Measurements from ENCODE around the gene ZNF214. TPM values are rescaled to one million over a fixed set of nuclear protein-coding genes. Genes with fewer than 3 reads are reported as not detected.
"Not testable (repeated sequence)": the region's sequence is repeated elsewhere in the genome, so short reads cannot be mapped to it uniquely, and the experiment has no call there.

Gene ZNF214
- total RNA-seq, 4 donors from 2014 or later = 2.9 to 23.8 (median 4.7) TPM

GRCh38 chr11:6962673-6963072 is 57.5 kb downstream of the ZNF214 start:
- Histone ChIP-seq H3K4me1 (no peaks in the 10 kb centered on the region), H3K27me3 (no peaks in the 10 kb centered on the region)
- intact Hi-C loops (cut with DNase I; ENCODE audit: low total_unique reads) = no loop called here

GRCh38 chr11:6962141-6962540 is 58.0 kb downstream of the ZNF214 start:
- H3K27ac ChIP-seq = no peak overlapping the region
- TF ChIP-seq CTCF (IDR thresholded peaks at IDR 0.05) (no peak), POLR2A (IDR thresholded peaks at IDR 0.05) (no peak)
- no peaks in the 10 kb centered on the region for H3K27me3 ChIP-seq
- H3K9me3 ChIP-seq = no peaks in the 10 kb centered on the region
- no peak overlapping the region for H3K4me3 ChIP-seq
- intact Hi-C loops (cut with DNase I; ENCODE audit: low total_unique reads) = no loop called here
- no peaks in the 10 kb centered on the region for H3K4me1 ChIP-seq
- no peaks in the 10 kb centered on the region for H3K36me3 ChIP-seq
- DNase-seq = no peak

More at GRCh38 chr11:6962673-6963072, 57.5 kb downstream of the ZNF214 start:
- no peaks in the 10 kb centered on the region for H3K36me3 ChIP-seq
- H3K4me3 ChIP-seq = no peak overlapping the region
- DNase-seq = no peak
- TF ChIP-seq POLR2A (IDR thresholded peaks at IDR 0.05) = no peak
- TF ChIP-seq CTCF (IDR thresholded peaks at IDR 0.05) = no peak
- no peaks in the 10 kb centered on the region for H3K9me3 ChIP-seq
- H3K27ac ChIP-seq = no peak overlapping the region

- DNase-seq; intact Hi-C loops (cut with DNase I; ENCODE audit: low total_unique reads): not testable (repeated sequence)
Observed at GRCh38 chr11:6954248-6954647, 65.9 kb downstream of the ZNF214 start.

More at GRCh38 chr11:6954248-6954647, 65.9 kb downstream of the ZNF214 start:
- H3K9me3 ChIP-seq, H3K4me1 ChIP-seq, H3K4me3 ChIP-seq, H3K36me3 ChIP-seq, H3K27ac ChIP-seq, H3K27me3 ChIP-seq: not testable (repeated sequence)

Other genes starting within 250 kb of the ZNF214 start
- under 1 TPM in 2 of 4 donors, not detected in 2; 0.09 to 0.14 TPM for gene OR2AG2, start 248.4 kb downstream of the ZNF214 start, total RNA-seq
- gene OR2AG1, start 237.3 kb downstream of the ZNF214 start, total RNA-seq = not detected
- 1 to 10 TPM in 1 of 4 donors, under 1 TPM in 1, not detected in 2; 0.40 to 1.0 TPM for gene OR6A2, start 220.7 kb downstream of the ZNF214 start, total RNA-seq
- gene OR10A5, start 174.7 kb downstream of the ZNF214 start, total RNA-seq = not detected
- gene OR10A2, start 157.3 kb downstream of the ZNF214 start, total RNA-seq = not detected
- not detected for gene OR10A4, start 143.7 kb downstream of the ZNF214 start, total RNA-seq
- gene OR2D2, start 127.8 kb downstream of the ZNF214 start, total RNA-seq = under 1 TPM in 1 of 4 donors, not detected in 3; 0.28 TPM
- not detected for gene OR2D3, start 99.3 kb downstream of the ZNF214 start, total RNA-seq
- gene ZNF215, start 93.9 kb downstream of the ZNF214 start, total RNA-seq = 1 to 10 TPM in 2 of 4 donors, under 1 TPM in 2; 0.77 to 3.2 (median 1.9) TPM
- under 1 TPM in 2 of 4 donors, not detected in 2; 0.24 to 0.35 TPM for gene NLRP14, start 133 bp upstream of the ZNF214 start, total RNA-seq
- gene RBMXL2, start 68.7 kb upstream of the ZNF214 start, total RNA-seq = under 1 TPM in 1 of 4 donors, not detected in 3; 0.14 TPM
- gene SYT9, start 231.6 kb upstream of the ZNF214 start, total RNA-seq = 1 to 10 TPM in 2 of 4 donors, under 1 TPM in 1, not detected in 1; 0.29 to 5.8 (median 3.0) TPM

All from uterus (tissue), 4 donors.